HG02970 (cell line): ENCODE measurements around the gene LACTBL1.

Experiments used
- ATAC-seq: cut with Tn5 transposase; IDR thresholded peaks from one replicate; pipeline ENCODE4 v1.9.1; 2021; ENCODE audit warnings: mild to moderate bottlenecking, moderate library complexity, moderate number of reproducible peaks; ENCODE audit not compliant: unreplicated experiment, low FRiP score

The LACTBL1 gene

DNA sequence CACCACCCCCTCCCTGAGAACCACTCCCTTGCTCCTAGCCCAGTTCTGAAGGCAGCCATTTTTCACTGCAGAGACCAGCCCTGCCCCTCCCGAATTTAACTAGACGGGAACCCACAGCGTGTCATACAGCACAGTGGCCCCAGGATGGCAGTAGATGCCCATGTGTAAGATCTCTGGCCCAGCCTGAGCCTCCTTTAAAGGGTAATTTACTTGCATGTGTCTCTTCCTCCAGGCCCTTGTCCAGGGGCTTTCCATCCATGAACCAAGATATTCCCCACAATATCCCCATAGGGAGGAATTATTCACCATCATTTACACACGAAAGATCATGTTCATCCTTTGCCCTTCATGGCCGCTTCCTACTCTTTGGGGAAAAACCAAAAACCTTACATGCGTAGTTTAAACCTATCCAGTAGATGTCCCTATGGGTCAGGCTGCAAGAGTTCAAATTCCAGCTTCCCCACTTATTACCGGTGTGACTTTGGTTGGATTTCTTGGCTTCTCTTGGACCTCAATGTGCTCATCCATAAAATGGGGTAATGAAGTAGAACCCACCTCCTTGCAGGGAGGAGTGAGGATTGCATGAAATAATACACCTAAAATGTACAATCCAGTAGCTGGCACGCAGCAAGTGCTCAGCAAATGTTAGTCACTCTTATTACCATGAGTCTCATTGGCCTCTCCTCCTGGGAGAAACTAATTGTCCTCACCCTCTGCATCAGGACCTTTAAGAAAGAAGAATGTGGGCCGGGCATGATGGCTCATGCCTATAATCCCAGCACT lies 4.0 kb upstream of the LACTBL1 start:
- ATAC-seq, result no peak

DNA sequence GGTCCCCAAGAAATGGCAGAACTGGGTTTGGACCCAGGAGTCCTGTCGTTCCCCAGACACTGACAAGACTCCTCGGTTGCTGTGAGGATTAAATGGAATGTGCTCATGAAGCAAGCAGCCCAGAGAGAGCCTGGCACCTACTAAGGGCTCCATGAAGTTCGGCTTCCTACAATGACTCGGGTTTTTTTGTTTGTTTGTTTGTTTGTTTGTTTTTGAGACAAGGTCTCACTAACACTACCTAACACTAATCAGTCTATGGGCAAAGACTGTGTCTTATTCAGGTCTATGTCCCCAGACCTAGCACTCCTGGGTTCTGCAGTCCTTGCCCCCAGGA lies 3.4 kb upstream of the LACTBL1 start:
- no peak for ATAC-seq

DNA sequence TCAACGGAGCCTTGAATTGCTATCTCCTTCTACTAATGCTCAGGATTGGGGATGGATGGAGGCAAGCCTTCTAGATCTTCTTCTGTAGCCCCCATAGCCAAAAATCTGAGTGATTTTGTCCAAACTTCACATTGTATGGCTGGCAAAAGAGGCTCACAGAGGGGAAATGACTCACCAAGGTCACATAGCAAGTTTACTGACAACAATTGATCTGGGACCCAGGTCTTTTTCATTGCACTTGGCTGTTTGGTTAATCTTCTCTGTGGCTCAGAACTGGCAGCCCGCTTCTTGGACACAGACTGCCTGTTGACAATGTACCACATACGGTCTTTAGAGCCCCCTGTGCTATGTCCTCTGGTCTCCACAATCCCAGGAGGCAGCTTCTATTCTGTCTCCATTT lies 3.0 kb upstream of the LACTBL1 start:
- no peak for ATAC-seq

DNA sequence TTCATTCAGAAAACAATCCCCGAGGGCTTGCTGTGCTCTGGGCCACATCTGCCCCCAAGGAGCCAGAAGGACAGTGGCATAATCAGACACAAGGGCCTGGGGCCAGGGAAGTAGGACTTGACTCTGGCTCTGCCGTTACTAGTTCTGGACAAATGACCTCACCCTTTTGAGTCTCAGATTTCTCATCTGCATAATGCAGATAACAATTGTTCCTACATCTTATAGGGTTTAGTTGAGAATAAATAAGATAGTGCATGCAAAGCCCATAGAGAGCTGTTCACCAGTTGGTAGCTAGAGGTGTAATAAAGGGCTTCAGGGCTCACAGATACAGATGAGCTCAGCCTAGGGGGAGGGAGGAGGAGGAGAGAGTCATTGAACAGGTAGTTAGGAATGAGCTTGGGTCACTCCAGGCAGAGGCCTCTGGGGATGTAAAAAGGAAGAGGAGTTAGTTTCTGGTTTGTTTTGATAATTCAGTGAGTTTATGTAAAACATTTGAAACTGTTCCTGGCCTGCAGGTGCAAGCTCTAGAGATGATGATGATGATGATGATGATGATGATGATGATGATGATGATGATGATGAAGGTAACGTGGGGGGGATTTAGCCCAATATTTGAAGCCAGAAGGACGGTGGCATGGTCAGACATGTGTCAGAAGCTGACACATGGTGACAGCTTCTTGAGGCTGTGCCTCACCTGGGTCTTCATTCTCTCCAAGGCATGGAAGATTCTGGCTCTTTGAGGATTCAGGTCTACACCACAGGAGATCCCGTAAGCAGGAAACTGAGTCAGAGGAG lies 858 bp downstream of the LACTBL1 start:
- ATAC-seq, result no peak

DNA sequence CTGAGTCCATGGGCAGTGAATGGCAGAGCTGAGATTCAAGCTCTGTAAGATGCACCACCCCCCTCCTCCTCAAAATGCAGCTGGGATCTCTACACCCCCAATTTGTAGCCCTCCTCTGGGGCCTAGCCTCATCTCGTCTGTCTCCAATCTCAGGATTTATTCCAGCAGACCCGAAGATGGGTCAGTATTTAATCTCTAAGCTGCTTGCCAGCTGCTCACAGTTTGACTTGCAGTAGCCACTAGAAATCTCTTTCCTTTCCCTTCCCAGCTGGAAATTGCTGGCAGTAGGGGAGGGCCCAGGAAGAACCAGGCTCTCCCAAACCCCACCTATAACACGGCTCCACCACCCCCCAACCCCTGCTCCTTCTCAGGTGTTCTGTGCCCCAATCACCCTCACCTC lies 1.5 kb downstream of the LACTBL1 start:
- no peak for ATAC-seq

DNA sequence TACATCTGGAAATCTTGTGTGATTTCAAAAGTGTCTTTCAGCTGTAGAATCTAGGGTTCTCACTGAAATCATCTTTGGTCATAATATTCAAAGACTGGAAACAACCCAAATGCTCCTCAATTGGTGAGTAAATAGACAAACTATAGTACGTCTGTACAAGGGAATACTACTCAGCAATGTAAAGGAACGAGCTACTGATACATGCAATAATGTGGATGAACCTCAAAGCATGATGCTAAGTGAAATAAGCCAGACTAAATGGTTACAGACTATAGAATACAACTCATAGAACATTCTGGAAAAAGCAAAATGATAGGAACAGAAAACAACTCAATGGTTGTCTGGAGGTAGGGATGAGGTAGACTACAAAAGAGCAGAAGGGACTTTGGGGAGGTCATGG lies 2.6 kb downstream of the LACTBL1 start:
- ATAC-seq, result no peak

DNA sequence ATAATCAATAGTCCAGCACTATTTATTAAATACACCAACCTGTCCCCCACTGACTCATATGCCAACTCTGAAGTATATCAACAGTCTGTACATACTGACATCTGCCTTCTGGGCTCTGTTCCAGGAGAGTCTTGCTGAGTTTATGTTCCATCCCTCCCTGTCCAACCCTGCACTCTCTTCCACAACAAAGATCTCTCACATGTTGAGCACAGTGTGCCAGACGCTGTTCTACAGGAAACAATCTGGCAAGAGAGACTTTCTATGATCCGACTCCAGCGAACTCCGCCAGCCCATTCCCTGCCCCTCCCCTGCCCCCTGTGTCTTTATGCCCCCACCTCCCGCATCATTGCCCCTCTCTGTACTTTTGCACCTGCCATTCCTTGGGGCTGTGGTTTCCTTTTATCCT lies 3.4 kb downstream of the LACTBL1 start:
- no peak for ATAC-seq

DNA sequence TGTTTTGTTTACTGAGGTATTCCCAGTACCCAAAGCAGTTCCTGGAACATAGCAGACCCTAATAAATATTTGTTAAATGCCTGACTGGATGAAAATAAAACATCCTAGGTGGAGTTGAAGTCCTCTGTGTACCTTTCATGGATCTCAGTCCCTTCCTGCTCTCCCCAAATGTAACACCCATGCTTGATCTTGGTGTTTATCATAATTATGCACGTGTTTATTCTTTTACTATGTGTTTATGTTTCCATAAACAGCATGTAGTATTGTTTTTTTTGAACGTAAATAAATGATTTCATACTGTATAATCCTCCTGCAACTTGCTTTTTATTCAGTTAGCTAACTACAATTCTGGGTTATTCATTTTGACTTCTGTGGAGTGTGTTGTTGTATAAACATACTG lies 4.8 kb downstream of the LACTBL1 start:
- no peak for ATAC-seq

DNA sequence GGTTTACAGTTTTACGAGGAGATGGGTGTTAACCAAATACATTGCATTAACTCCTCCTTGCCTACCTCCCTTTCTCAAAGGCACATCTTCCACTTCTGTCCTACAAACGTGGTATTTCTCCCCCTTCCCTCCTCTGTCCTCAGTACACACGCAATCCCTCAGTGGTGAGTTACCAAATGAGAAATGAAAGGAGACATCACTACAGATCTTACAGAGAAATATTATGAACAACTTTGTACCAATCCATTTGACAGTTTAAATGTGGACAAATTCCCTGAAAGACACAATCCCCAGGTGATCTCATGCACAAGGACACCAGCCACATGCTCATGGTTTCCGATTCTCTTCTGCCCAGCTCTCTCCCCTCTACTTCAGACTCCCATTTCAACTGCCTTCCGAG lies 6.4 kb downstream of the LACTBL1 start:
- no peak for ATAC-seq

DNA sequence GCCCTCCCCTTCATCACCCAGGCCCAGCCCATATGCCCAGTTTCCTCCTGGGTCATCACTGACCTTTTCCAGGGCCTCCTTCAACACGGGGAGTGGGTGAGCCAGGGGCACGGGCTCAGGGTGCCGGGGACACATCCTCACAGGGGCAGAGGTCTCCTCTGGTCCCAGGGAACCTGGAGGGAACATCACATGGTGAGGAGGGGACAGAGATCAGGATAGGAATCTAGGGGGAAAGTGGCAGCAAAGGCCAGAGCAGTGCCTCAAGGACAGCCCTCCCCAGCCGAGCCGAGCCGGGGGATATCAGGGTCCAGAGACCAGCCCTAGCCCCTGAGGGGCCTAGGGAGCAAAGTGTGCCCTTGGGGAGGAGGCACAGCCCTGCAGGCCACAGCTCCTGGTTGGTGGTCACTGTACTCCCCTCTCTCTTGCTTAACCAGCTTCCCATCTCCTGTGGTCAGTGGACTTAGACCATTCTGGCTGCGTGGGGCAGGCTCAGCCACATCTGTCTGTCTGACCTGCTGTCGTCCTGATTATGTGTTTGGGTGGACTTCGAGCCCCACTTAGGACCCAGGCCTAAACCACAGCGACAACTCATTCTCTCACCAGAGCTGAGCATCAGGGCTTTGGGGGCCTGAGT lies 9.5 kb downstream of the LACTBL1 start:
- no peak for ATAC-seq

DNA sequence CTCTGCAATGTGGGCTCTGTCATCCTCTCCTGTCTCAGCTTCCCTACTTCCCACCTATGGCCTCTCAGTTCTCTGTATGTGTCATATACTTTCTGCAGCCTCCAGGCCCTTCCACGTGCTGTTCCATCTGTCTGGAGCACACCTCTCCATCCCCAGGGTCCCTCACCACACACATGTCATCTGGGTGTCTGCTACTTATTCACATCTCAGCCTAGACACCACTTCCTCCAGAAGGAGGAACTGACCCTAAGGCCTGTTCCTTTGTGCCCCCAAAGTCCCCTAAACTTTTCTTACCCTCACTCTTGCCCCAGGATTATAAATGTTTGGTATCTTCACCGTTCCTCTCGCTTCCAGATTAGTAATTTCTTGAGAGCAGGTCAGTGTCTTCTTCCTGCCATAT lies 10.1 kb downstream of the LACTBL1 start:
- no peak for ATAC-seq

DNA sequence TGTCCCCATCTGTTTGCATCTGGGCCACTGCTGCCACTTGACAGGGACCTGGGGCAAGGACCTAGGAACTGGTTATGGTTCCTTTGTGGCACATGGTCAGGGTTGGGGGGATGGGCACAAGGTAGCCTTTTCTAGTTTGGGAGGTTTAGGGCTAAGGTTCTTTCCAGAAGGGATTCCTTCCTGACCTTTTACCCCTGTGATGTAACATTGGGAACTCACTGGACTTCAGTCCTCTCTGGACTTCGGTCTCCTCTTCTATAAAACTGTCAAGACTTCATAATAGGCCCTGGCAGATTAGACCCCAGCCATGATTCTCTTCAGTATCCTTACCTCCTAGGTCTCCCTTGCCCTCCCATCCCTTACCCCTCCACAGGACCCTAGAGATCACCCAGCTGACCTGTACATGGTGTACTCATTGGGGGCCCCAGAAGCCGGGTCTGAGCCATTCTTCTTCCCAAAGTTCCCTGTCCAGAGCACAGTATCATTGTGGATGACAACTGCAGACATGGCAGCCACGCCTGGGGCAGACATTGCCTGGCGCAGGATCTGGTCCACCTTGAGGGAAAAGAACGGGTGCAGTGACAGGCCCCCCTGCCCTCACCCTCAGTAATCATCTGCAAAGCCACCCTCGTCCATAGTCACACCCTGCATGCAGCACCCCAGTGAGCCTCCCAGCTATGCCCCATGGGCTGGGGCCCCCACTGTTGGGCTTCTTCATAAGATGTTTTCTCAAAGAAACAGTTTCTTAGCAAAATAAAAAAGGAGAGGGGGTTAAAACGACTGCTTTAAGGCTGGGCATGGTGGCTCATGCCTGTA lies 12.9 kb downstream of the LACTBL1 start:
- ATAC-seq, result no peak

DNA sequence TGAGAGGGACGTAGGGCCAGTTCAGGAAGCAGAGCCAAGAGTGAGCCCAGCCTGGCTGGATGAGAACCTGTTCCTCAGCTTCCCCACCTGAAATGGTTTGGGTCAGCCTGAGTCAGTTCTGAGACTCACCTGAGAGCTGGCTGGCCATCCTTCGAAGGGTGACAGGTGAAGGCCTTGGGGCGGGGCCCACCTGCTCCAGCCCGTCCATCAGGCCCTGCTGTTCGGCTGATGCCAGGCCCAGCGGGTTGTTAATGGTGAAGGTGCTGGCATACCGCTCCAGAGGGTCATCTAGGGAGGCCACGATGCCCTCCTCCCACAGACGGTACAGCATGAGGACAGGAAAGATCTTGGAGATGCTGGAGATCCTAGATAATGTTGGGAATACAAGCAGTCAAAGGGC lies 14.1 kb downstream of the LACTBL1 start:
- no peak for ATAC-seq

DNA sequence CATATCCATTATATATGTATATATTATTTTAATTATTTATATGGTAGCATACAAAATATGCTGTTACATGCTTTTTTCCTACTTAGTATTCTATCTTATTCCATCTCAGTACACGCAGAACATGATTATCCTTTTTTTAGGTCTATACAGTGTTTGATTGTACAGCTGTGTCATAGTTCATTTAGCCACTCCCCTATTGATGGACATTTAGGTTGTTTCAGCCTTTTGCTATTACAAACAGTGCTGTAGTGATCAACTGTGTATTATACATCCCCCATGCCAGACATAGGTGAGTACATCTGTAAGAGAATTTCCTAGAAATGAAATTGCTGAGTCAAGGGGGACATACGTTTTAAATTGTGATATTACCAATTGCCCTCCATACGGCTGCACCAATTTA lies 15.6 kb downstream of the LACTBL1 start:
- ATAC-seq, result no peak

DNA sequence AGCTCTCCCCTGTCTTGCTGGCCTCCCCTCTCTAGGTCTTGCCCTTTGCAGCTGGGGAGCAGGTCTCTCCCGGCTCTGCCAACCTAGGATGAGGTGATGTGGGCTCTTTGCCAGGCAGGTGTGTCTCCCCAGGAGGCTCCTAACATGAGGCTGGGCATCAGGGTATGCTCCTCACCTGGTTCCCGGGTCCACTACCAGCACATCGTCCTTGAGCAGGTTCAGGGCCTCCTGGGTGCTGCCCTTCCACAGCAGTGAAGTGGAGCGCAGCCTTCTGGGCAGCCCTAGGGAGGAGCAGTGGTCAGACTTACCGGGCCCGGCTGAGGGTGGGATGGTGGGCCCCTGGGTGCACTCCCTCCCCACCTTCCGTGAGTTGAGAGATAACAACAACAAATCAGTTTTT lies 17.5 kb downstream of the LACTBL1 start:
- no peak for ATAC-seq

DNA sequence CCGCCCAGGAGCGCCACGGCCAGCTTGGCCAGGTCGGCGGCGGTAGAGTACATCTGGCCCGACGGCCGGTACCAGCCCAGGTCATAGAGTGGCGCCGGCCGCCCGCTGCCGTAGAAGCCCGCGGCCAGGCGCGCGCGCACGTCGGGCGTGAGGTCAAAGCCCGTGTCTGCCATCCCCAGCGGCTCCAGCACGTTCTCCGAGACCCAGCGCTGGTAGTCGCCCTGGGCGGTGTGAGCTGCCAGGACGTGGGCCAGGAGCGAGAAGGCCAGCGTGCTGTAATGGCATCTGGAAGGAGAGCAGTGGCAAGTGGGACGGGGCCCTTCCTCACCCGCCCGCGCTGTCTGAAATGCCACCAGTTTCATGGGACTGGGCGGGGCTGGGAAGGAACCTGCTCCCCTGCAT lies 18.9 kb downstream of the LACTBL1 start:
- ATAC-seq, result no peak

DNA sequence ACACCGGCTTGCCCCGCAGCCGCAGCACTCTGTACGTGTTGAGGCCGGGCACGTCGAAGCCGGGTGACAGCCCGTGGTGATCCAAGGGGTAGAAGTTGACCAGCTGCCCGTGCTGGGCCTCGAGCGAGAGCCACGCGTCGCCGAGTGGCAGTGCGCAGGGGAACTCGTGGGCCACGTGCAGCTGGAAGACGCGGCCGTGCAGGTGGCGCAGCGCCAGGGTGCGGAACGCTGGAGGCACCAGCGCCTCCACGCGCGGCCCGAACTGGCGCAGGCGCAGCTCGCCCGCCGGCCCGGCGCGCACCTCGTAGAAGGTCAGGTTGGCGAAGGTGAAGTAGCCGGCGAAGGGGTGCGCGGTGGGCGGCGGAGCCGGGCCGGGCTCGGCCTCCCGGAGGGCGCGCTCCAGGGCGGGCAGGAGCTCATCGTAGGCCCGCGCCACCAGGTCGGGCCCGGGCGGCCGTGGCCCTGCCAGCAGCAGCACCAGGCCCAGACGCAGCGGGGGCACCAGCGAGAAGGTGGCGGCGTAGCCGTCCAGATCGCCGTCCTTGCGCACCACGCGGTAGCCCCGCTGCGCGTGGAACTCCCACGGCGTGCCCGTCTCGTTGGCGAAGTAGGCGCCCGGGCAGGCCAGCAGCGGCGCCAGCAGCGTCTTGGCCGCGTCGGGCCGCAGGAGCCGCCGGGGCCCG lies 19.5 kb downstream of the LACTBL1 start:
- no peak for ATAC-seq

DNA sequence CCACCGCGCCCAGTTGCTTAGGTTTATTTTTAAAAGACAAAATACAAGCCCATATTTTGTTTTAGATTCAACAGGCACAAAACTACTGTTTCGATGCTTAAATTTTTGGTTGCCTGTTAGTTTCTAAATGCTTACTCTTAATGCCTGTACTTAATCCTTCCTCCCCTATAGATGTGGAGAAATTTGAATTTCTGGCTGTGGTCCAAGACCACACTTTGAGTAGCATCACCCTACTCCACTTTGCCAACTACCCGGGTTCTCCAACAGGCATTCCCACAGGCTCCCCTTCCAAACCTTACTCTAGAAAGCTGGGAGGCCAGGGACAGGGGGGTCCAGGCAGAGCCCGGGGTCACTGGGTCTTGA lies 20.0 kb downstream of the LACTBL1 start:
- ATAC-seq, result no peak

DNA sequence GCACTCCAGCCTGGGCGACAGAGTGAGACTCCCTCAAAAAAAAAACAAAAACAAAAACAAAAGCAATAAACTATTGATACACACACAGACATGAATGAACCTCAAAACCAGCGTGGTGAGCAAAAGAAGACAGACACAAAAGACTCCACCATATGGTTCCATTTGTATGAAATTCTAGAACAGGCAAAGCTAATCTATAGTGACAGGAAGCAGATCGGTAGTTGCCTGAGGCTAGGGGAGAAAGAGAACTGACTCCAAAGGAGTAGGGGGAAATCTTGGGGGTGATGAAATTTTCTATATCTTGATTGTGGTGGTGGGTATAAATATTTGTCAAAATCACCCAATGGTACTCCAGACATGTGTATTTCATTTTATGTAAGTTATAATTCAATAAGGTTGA lies 20.9 kb downstream of the LACTBL1 start:
- ATAC-seq, result no peak

DNA sequence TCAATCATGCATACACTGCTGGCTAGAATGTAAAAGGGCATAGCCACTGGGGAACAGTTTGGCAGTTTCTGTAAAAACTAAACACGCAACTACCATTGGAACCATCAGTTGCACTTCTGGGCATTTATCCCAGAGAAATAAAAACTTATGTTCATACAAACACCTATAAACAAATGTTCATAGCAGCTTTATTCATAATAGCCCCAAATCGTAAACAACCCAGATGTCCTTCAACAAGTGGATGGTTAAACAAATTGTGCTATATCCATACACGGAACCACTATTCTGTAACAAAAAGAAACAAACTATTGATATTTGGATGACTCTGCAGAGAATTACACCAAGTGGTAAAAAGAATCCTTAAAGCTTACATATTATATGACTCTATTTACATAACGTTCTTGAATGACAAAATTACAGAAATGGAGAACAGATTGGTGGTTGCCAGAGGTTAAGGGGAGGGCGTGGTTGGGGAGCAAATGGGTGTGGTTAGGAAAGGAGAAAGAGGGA lies 22.8 kb downstream of the LACTBL1 start:
- no peak for ATAC-seq
